ENCODE results near the gene AUH. TPM values are rescaled to one million over a fixed set of nuclear protein-coding genes. Genes with fewer than 3 reads are reported as not detected.

The AUH gene
- total RNA-seq, 1 experiment from 2014 or later = 29.0 TPM

DNA sequence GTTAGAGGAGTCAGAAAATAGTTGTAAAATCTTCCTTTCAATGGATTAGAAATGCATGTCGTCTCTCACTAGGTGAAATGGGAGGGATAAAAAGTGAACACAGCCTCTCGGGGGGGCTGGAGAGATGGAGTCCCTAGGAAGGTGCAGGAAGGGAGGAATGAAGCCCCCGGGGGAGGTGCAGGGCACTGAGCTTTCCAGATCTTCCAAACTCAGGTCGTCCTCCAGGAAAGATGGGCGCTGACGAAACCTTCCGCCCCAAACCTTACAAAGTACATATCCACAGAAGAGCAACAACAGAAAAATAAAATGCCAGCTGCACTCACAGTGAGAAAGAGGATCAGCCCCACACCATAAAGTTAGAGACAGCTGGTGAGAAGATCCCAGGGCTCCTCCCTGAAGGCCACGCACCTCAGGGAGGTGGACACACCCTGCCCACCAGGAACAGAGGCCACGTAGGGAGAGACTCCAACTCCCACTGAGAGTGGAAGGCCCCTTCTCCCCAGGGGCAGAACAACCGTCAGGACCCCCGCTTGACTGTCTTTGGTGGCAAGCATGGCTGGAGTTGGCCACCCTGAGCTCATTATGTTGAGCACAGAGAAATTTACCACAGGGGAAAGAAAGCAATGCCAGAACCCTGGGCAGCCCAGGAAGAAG is 174.3 kb downstream of the AUH start (continued):
- TF ChIP-seq, protein P1, sequence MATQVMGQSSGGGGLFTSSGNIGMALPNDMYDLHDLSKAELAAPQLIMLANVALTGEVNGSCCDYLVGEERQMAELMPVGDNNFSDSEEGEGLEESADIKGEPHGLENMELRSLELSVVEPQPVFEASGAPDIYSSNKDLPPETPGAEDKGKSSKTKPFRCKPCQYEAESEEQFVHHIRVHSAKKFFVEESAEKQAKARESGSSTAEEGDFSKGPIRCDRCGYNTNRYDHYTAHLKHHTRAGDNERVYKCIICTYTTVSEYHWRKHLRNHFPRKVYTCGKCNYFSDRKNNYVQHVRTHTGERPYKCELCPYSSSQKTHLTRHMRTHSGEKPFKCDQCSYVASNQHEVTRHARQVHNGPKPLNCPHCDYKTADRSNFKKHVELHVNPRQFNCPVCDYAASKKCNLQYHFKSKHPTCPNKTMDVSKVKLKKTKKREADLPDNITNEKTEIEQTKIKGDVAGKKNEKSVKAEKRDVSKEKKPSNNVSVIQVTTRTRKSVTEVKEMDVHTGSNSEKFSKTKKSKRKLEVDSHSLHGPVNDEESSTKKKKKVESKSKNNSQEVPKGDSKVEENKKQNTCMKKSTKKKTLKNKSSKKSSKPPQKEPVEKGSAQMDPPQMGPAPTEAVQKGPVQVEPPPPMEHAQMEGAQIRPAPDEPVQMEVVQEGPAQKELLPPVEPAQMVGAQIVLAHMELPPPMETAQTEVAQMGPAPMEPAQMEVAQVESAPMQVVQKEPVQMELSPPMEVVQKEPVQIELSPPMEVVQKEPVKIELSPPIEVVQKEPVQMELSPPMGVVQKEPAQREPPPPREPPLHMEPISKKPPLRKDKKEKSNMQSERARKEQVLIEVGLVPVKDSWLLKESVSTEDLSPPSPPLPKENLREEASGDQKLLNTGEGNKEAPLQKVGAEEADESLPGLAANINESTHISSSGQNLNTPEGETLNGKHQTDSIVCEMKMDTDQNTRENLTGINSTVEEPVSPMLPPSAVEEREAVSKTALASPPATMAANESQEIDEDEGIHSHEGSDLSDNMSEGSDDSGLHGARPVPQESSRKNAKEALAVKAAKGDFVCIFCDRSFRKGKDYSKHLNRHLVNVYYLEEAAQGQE (IDR thresholded peaks at IDR 0.05; ENCODE audit: low read depth) = no peak
- no peak for TF ChIP-seq CBX3 (IDR thresholded peaks at IDR 0.05; ENCODE audit: low read depth)
- no peak for TF ChIP-seq SP1 (IDR thresholded peaks at IDR 0.05; ENCODE audit: low read depth)
- TF ChIP-seq, protein P2, sequence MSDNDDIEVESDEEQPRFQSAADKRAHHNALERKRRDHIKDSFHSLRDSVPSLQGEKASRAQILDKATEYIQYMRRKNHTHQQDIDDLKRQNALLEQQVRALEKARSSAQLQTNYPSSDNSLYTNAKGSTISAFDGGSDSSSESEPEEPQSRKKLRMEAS (IDR thresholded peaks at IDR 0.05) = no peak
- TF ChIP-seq RAD21 (IDR thresholded peaks at IDR 0.05; ENCODE audit: low read depth) = no peak
- TF ChIP-seq, protein P3, sequence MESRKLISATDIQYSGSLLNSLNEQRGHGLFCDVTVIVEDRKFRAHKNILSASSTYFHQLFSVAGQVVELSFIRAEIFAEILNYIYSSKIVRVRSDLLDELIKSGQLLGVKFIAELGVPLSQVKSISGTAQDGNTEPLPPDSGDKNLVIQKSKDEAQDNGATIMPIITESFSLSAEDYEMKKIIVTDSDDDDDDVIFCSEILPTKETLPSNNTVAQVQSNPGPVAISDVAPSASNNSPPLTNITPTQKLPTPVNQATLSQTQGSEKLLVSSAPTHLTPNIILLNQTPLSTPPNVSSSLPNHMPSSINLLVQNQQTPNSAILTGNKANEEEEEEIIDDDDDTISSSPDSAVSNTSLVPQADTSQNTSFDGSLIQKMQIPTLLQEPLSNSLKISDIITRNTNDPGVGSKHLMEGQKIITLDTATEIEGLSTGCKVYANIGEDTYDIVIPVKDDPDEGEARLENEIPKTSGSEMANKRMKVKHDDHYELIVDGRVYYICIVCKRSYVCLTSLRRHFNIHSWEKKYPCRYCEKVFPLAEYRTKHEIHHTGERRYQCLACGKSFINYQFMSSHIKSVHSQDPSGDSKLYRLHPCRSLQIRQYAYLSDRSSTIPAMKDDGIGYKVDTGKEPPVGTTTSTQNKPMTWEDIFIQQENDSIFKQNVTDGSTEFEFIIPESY (IDR thresholded peaks at IDR 0.05; ENCODE audit: extremely low read depth, insufficient replicate concordance, low read length) = no peak
- TF ChIP-seq EGR1 (IDR thresholded peaks at IDR 0.05; ENCODE audit: low read depth) = no peak
- TF ChIP-seq TCF7L2 (IDR thresholded peaks at IDR 0.05; ENCODE audit: borderline replicate concordance, extremely low read depth, insufficient read depth, insufficient read length) = no peak
- TF ChIP-seq JUND (IDR thresholded peaks at IDR 0.05) = no peak
- no peak for TF ChIP-seq SIN3A (IDR thresholded peaks at IDR 0.05; ENCODE audit: low read depth)

All from HCT116 (cell line).